K562 (cell line): Measurements from ENCODE around the gene SGK1. TPM values are rescaled to one million over a fixed set of nuclear protein-coding genes. Genes with fewer than 3 reads are reported as not detected.

ENCODE experiments used
- DMBX1 ChIP-seq: fragments of 250-450 bp; sonication (Bioruptor Pico); IDR thresholded peaks from 2 replicates; pipeline ENCODE4 v1.8.0; 2022; ENCODE audit warnings: inconsistent platforms, mild to moderate bottlenecking, moderate library complexity, borderline replicate concordance
- ETV5 ChIP-seq: sonication (generic); formaldehyde crosslinking; IDR thresholded peaks from 2 replicates; pipeline ENCODE4 v1.4.0; 2020; ENCODE audit warnings: low read depth, mild to moderate bottlenecking, missing genetic modification reagents
- FOXP1 ChIP-seq: sonication (generic); formaldehyde crosslinking; IDR thresholded peaks from 2 replicates; pipeline ENCODE4 v1.8.0; 2022; ENCODE audit warnings: mild to moderate bottlenecking, missing genetic modification reagents
- MTA3 ChIP-seq: fragments of 450-650 bp; formaldehyde crosslinking; IDR thresholded peaks from 2 replicates; pipeline ENCODE4 v1.6.1; 2017; ENCODE audit warnings: mild to moderate bottlenecking, borderline replicate concordance
- MYBL2 ChIP-seq, 2 experiments: fragments of 450-650 bp in 1 of 2; sonication (generic) in 1 of 2; formaldehyde crosslinking in 1 of 2; IDR thresholded peaks; 2 replicates each; pipeline versions ENCODE4 v1.6.1 to v1.8.1; 2017 to 2022; ENCODE audit warnings: borderline replicate concordance in 1 of 2, inconsistent platforms in 1 of 2, low read depth in 1 of 2, mild to moderate bottlenecking in 1 of 2, missing genetic modification reagents in 1 of 2, moderate library complexity in 1 of 2
- NCOA2 ChIP-seq, 2 experiments: fragments of 450-650 bp; IDR thresholded peaks; 2 replicates each; pipeline ENCODE4 v1.6.1; 2018; ENCODE audit warnings: mild to moderate bottlenecking in 2 of 2, moderate library complexity in 1 of 2; ENCODE audit not compliant: partially characterized antibody in 2 of 2
- SIRT6 ChIP-seq: IDR thresholded peaks from one replicate; pipeline ENCODE4 v1.6.1; 2012; ENCODE audit warnings: low read depth, mild to moderate bottlenecking, control low read depth, inconsistent platforms, low read length, moderate library complexity
- ZBTB1 ChIP-seq: sonication (generic); formaldehyde crosslinking; IDR thresholded peaks from 2 replicates; pipeline ENCODE4 v1.8.1; 2023; ENCODE audit warnings: missing genetic modification reagents, low read depth, mild to moderate bottlenecking, borderline replicate concordance
- ZBTB26 ChIP-seq: fragments of 450-650 bp; formaldehyde crosslinking; IDR thresholded peaks from 2 replicates; pipeline ENCODE4 v1.4.0; 2022; ENCODE audit warnings: missing genetic modification characterization
- ZNF146 ChIP-seq: IDR thresholded peaks from one replicate; pipeline ENCODE4 v1.6.1; 2018; ENCODE audit warnings: missing compliant biosample characterization; ENCODE audit not compliant: unreplicated experiment
- ZNF277 ChIP-seq: fragments of 250-450 bp; sonication (Bioruptor Pico); IDR thresholded peaks from 2 replicates; pipeline ENCODE4 v1.8.0; 2022; ENCODE audit warnings: inconsistent platforms, mild to moderate bottlenecking, moderate library complexity, borderline replicate concordance
- ZNF57 ChIP-seq: fragments of 450-650 bp; formaldehyde crosslinking; IDR thresholded peaks from 2 replicates; pipeline ENCODE4 v1.4.0; 2020; ENCODE audit warnings: mild to moderate bottlenecking, moderate library complexity
- polyA plus RNA-seq, 8 experiments: library from polyadenylated mRNA; depleted of rRNA in 4 of 8; stranded (reverse) in 5 of 8; unstranded in 3 of 8; fragments of >200 nt; fragmentation: Nextera tagmentation in 2 of 8; fragmentation: Illumina TruSeq in 1 of 8; extraction: Ambion mirVana in 2 of 8; extraction: Trizol in 1 of 8; gene quantifications; 2 replicates each; pipeline versions ENCODE4 v1.2.1 to v1.2.3, GENCODE V29; 2011 to 2014; ENCODE audit warnings: inconsistent platforms in 1 of 8, missing spikeins in 1 of 8
- total RNA-seq, 7 experiments: library from RNA; depleted of rRNA in 6 of 7; stranded (reverse); fragments of >200 nt in 6 of 7; fragmentation: Illumina TruSeq in 2 of 7; extraction: Trizol in 2 of 7; gene quantifications; 2 replicates each; pipeline versions ENCODE4 v1.2.1 to v1.2.3, GENCODE V29; 2011 to 2021; ENCODE audit warnings: low replicate concordance in 1 of 7
- TF ChIP-seq, protein P1 (sequence below), 2 experiments: IDR thresholded peaks; 2 replicates each; pipeline ENCODE4 v1.6.1; 2011; ENCODE audit warnings: borderline replicate concordance in 1 of 2, control low read depth in 1 of 2, low read depth in 1 of 2, low read length in 1 of 2, mild to moderate bottlenecking in 1 of 2, mixed read lengths in 1 of 2, moderate library complexity in 1 of 2; ENCODE audit not compliant: insufficient read depth in 1 of 2, insufficient read length in 1 of 2, poor library complexity in 1 of 2, severe bottlenecking in 1 of 2; ENCODE audit errors: extremely low read depth in 1 of 2
- TF ChIP-seq, protein P2 (sequence below): IDR thresholded peaks from 3 replicates; pipeline ENCODE4 v1.6.1; 2011; ENCODE audit warnings: borderline replicate concordance, mild to moderate bottlenecking, moderate library complexity; ENCODE audit not compliant: insufficient read length; ENCODE audit errors: extremely low read depth

Gene SGK1
- total and polyA plus RNA-seq, 9 of the 15 experiments (the other 6 are each of a cell fraction or from before 2014, with no cell fraction given), result 3.5 to 7.2 (median 3.9) TPM

- TF ChIP-seq SIRT6 (no peak), FOXP1 (CRISPR knock-in tag) (no peak), ZNF277 (no peak), MTA3 (peak; percentile 96), DMBX1 (CRISPR knock-in tag) (no peak; the same call in 1 of the 2 replicates), ZBTB1 (CRISPR knock-in tag) (peak; percentile 82; the same call in 1 of the 2 replicates), ETV5 (no peak), NCOA2 (IDR thresholded peaks at IDR 0.05; ENCODE audit: partially characterized antibody in 2 of 2) (no peak), ZNF146 (CRISPR knock-in tag) (no peak), ZNF57 (no peak), MYBL2 (IDR thresholded peaks at IDR 0.05; ENCODE audit: low read depth) (peak; percentile 51), MYBL2 (CRISPR knock-in tag; IDR thresholded peaks at IDR 0.05; ENCODE audit: borderline replicate concordance) (no peak), ZBTB26 (CRISPR knock-in tag) (no peak)
- TF ChIP-seq, protein P1, sequence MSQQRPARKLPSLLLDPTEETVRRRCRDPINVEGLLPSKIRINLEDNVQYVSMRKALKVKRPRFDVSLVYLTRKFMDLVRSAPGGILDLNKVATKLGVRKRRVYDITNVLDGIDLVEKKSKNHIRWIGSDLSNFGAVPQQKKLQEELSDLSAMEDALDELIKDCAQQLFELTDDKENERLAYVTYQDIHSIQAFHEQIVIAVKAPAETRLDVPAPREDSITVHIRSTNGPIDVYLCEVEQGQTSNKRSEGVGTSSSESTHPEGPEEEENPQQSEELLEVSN (IDR thresholded peaks at IDR 0.05; ENCODE audit: borderline replicate concordance in 1 of 2, extremely low read depth in 1 of 2, insufficient read depth in 1 of 2, insufficient read length in 1 of 2, low read depth in 1 of 2, low read length in 1 of 2, poor library complexity in 1 of 2, severe bottlenecking in 1 of 2), result peak; percentile 34 to 63
- TF ChIP-seq, protein P2, sequence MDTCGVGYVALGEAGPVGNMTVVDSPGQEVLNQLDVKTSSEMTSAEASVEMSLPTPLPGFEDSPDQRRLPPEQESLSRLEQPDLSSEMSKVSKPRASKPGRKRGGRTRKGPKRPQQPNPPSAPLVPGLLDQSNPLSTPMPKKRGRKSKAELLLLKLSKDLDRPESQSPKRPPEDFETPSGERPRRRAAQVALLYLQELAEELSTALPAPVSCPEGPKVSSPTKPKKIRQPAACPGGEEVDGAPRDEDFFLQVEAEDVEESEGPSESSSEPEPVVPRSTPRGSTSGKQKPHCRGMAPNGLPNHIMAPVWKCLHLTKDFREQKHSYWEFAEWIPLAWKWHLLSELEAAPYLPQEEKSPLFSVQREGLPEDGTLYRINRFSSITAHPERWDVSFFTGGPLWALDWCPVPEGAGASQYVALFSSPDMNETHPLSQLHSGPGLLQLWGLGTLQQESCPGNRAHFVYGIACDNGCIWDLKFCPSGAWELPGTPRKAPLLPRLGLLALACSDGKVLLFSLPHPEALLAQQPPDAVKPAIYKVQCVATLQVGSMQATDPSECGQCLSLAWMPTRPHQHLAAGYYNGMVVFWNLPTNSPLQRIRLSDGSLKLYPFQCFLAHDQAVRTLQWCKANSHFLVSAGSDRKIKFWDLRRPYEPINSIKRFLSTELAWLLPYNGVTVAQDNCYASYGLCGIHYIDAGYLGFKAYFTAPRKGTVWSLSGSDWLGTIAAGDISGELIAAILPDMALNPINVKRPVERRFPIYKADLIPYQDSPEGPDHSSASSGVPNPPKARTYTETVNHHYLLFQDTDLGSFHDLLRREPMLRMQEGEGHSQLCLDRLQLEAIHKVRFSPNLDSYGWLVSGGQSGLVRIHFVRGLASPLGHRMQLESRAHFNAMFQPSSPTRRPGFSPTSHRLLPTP, result no peak
Observed at GRCh38 chr6:134174672-134175531, 143.0 kb downstream of the SGK1 start (continued).
